Globus pallidus (tissue), 1 donor: ENCODE data around the gene KCTD7.
"Not testable (repeated sequence)": the region's sequence is repeated elsewhere in the genome, so short reads cannot be mapped to it uniquely, and the experiment has no call there.

Experiments
- DNase-seq: peaks from one replicate; pipeline ENCODE4 v3.0.0-alpha.2; 2015; ENCODE audit warnings: low spot score

Gene KCTD7

GRCh38 chr7:66628361-66629221, at the start of gene KCTD7:
KCTD7 (plus strand) TSS chr7:66628881; CDS start chr7:66629065, 184 bp downstream.
- DNase-seq: peak; percentile 99

- DNase-seq: not testable (repeated sequence)
Measured at GRCh38 chr7:66580380-66580779, 48.3 kb upstream of the KCTD7 start.

GRCh38 chr7:66582816-66583489, 45.7 kb upstream of the KCTD7 start:
- not testable (repeated sequence) for DNase-seq

GRCh38 chr7:66583490-66584110, 45.1 kb upstream of the KCTD7 start:
- no peak for DNase-seq

DNA sequence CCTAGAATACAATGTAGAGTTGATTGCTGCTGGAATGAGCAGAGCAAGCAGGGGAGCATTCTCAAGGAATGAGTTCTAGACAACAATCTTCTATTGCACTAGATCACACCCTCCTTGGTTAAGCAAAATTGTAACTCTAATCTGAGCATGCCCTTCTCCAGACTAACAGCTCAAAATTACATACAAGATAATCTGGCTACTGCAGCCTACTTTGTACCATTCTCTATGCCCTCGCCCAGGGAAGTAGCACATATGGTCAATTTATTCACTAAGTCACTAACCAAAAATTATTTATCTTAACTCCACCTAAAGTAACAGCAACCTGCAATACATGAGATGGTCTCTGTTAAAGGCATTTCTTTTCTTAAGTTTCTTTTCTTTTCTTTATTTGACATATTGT, 42.5 kb upstream of the KCTD7 start:
- no peak for DNase-seq

GRCh38 chr7:66588226-66588625, 40.5 kb upstream of the KCTD7 start:
- DNase-seq: not testable (repeated sequence)

DNA sequence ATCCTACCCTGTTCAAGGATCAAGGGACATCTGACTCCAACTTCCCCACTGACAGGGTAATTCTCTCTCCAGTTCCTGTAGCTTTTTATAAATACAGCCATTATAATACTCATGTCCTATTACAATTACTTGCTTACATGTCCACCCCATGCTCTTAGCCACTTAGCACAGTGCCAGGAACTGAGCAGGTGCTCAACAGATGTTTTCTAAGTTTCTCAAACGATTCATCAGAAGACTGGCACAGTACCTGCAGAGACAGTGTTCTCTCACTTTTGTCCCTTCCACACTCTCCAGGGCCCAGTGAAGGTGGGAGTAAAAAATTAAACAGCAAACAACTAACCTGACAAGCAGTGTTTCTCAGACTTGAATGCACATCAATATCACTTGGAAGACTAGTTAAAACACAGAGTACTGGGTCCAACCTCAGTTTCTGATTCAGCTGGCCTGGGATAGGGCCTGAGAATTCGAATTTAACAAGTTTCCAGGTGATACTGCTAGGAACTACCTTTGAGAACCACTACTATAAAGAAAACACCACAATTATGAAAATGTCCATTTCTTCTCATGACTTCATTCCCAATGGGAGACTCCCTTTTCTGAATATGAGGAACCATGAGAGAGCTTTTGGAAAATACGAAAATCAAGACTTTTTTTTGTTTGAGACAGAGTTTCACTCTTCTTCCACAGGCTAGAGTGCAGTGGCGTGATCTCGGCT, 39.7 kb upstream of the KCTD7 start:
- not testable (repeated sequence) for DNase-seq

DNA sequence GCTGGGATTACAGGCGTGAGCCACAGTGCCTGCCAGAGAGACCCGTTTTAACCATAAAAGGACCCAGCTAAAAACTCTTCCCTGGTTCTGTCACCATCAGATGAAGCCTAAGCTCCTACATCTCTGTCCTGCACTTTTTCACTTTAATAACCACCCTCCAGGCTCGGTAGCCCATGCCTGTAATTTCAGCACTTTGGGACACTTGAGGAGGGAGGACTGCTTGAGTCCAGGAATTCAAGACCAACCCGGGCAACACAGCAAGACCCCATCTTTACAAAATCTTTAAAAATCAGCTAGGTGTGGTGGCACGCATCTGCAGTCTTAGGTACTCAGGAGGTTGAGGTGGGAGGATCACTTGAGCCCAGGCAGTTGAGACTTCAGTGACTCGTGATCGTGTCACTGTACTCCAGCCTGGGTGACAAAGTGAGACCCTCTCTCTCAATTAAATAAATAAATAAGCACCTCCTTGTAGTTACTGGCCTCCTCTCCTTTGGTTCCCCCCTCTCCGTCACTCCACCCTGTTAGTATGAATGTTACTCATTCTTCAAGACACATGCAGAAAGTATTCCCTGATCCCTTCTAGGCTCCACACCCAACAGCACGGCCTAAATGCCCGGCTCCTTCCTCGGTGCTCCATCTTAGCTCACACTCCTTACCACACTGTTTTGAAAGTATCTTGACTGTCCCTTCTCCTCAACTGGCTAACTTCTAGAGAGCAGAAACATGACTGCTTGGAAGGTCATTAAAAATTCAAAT, 38.2 kb upstream of the KCTD7 start:
- not testable (repeated sequence) for DNase-seq

DNA sequence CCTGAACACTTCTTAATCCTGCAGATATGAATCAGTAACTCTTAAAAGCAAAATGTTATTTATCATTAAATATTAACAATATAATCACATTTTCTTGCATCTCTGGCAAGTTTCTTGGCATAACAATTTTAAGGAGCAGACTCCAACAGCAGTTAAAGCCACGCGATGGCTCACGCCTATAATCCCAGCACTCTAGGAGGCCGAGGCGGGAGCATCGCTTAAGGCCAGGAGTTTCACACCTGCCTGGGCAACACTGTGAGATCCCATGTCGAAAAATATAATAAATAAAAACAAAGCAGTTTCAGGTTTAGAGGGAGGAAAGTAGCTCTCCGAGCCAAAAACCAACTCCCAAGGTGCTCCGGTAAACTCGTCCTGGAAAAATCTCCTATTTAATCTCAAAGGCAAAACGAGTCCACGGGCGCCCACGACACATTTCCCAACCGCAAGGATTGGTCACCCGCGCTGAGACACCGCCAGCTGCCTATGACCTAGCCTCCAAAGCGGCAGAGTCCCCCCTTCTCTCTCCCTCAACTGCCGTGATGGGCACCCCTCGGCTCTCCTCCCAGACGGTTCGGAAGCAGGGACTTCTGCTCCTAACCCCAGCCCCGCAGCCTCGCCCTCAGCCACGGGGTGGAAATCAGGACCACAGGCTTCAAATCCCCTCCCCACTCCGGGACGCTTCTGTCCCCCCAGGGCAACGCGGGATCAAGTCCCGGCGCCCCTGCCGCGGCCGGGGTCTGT, 37.5 kb upstream of the KCTD7 start:
- DNase-seq: not testable (repeated sequence)

DNA sequence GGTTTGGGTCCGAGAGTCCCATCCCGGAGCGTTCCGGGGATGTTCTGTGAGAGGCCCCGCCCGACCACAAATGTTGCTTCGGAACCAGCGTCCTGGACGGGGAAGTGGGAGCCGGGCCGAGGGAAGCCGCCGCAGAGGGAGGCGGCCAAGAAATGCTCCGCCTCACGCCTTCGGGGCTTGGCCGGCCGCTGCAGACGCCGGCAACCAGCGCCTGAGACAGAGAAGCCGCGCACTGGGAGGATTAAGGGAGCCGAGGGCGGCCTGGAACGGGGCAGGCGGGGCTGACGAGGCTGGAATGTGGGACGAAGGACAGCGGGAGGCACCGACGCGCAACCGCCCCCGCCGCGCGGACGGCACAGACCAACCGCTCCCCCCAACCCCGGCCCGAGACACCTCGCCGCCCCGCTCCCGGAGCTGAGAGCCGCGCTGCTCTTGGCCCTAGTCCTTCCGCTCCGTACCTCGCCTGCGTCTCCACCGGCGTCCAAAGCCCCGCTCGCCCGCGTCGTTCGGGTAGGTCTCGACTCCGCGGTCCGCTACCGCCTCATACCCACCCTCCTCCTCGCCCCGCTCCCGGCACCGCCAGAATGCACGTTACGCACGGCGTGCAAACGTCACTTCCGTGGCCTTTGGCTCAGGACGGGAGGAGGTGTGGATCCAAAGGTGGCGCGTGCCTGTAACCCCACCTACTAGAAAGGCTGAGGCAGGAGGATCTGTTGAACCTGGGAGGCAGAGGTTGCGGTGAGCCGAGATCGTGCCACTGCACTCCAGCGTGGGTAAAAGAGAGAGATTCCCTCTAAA, 36.7 kb upstream of the KCTD7 start:
- peak; percentile 91 for DNase-seq

- DNase-seq: not testable (repeated sequence)
Measured at GRCh38 chr7:66592597-66593146, 36.0 kb upstream of the KCTD7 start.

DNA sequence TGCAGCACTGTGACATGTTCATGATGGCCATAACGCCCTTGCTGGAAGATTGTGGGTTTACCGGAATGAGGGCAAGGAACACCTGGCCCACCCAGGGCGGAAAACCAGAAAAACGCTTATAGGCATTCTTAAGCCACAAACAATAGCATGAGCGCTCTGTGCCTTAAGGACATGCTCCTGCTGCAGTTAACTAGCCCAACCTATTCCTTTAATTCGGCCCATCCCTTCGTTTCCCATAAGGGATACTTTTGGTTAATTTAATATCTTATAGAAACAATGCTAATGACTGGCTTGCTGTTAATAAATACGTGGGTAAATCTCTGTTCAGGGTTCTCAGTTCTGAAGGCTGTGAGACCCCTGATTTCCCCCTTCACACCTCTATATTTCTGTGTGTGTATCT, 34.6 kb upstream of the KCTD7 start:
- DNase-seq: not testable (repeated sequence)

DNA sequence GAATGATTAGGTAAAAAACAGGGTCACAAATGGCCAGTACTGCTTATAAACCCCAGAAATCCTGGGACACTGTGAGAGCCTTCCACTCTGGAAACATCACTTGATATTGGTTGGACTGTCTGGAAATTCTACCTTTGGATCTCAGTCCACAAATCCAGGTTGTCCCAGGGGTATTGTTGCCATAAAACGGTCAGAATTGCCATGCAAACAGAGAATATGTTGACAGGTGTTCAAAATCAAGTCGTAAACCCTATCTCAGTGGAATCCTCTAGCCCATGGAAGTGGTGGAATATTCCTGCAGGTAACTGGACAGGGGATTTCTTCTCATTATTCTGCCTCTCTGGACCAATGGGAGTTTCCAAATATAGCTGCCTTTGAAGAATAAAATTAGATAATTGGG, 31.2 kb upstream of the KCTD7 start:
- DNase-seq: no peak

- DNase-seq: no peak
Measured at GRCh38 chr7:66602159-66602558, 26.5 kb upstream of the KCTD7 start.

GRCh38 chr7:66604198-66604597, 24.5 kb upstream of the KCTD7 start:
- DNase-seq: no peak

DNA sequence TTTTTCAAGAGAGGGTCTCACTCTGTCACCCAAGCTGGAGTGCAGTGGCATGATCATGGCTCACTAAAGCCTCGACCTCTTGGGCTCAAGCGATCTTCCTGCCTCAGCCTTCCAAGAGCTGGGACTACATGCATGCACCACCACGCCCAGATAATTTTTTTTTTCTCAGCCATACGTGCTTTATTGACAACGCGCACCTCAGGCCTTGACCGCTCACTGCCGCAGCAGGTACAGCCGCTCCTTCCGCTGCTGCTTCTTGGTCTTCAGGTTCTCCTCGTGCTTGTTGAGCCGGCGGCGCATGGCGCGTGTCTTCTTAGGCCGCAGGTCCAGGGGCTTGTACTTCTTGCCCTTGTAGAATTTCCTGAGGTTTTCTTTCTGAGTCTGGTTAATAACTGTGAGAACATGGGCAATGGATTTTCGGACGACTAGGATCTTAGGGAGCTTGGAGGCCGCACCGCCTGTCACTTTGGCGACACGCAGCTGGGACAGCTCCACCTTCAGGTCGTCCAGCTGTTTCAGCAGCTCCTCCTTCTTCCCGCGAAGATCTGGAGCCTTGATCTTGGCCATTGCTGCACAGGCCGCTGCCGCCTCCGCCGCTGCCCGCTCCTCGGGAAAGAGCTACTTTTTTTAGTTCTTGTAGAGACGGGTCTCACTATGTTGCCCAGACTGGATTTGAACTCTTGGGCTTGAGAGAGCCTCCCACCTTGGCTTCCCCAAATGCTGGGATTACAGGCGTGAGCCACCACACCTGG, 22.0 kb upstream of the KCTD7 start:
- not testable (repeated sequence) for DNase-seq

DNA sequence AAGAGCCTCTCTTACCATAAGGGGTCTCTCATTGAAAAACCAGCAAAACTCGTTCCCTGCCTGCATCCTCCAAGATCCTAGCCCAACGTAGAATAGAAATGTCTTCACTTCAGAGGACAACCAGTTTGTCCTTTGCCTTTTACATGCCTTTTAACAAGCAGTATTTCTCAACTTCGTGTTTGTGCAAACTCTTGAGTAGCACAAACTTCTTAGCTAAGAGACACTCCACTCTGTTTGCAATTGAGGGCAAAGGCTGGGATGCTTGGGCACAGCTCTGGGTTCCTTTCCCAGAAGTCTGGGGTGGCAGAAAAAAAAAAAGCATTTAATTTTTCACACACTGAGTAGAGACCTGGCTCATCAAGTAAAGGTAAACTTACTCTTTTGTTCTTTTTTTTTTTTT, 19.5 kb upstream of the KCTD7 start:
- DNase-seq: no peak

- DNase-seq: not testable (repeated sequence)
Measured at GRCh38 chr7:66614596-66614995, 14.1 kb upstream of the KCTD7 start.

- DNase-seq: no peak
Measured at GRCh38 chr7:66615699-66616098, 13.0 kb upstream of the KCTD7 start.
